K562 (cell line): ENCODE data around the gene CEBPE. TPM values are rescaled to one million over a fixed set of nuclear protein-coding genes. Genes with fewer than 3 reads are reported as not detected.

ENCODE experiments used
- ATAC-seq: fragments of 200-7000 bp; cut with Tn5 transposase; 3 replicates; pipeline ENCODE4 v1.9.1; 2020; ENCODE audit warnings: moderate library complexity
- BruUV-seq: library from RNA; stranded (reverse); fragments of 400-500 nt; replicated peaks from 2 replicates; lab custom pipeline; 2021; lab: Mats Ljungman, UMichigan
- CTCF ChIA-PET: fragments of 300-600 bp; formaldehyde crosslinking; extraction: SDS; loops from one replicate; lab custom pipeline; 2021; ENCODE audit warnings: low intra/inter-chr PET ratio; lab: Yijun Ruan, JAX
- POLR2A ChIA-PET: fragments of 300-600, 350-650 bp; sonication (Branson Sonifier 250); formaldehyde crosslinking; extraction: SDS; loops from one replicate; lab custom pipeline; 2021; ENCODE audit warnings: antibody characterized with exemption, inconsistent platforms; lab: Yijun Ruan, JAX
- DNase-seq, 4 experiments: peaks; one replicate each; pipeline versions ENCODE4 v3.0.0 to v3.0.0-alpha.2; 2011 to 2018; ENCODE audit warnings: low spot score in 3 of 4, mixed read lengths in 3 of 4; ENCODE audit errors: extremely low read depth in 1 of 4
- FAIRE-seq: peaks from 2 replicates; lab custom pipeline; 2011; peaks lifted over from hg19 to GRCh38; lab: Jason Lieb, UNC
- H2AFZ ChIP-seq: 2 replicates; pipeline ENCODE4 v1.6.0; 2011; ENCODE audit warnings: low read depth, low read length, control low read depth, inconsistent platforms
- H3K27ac ChIP-seq: fragments of 200-600 bp; 3 replicates; pipeline ENCODE4 v1.8.0; 2011; ENCODE audit warnings: low read depth, mild to moderate bottlenecking, control low read depth, inconsistent platforms, low read length, moderate library complexity, mixed read lengths; ENCODE audit errors: extremely low read depth
- H3K27me3 ChIP-seq, 2 experiments: fragments of 300-600 bp in 1 of 2; 2 replicates in 1 of 2; 3 replicates in 1 of 2; pipeline versions ENCODE4 v1.6.0 to v1.8.0; 2011; ENCODE audit warnings: inconsistent platforms in 2 of 2, low read length in 2 of 2, mild to moderate bottlenecking in 1 of 2, mixed read lengths in 1 of 2, moderate library complexity in 1 of 2; ENCODE audit not compliant: control insufficient read depth in 2 of 2, insufficient read depth in 2 of 2
- H3K36me3 ChIP-seq: fragments of 300-600 bp; 3 replicates; pipeline ENCODE4 v1.8.0; 2011; ENCODE audit warnings: mild to moderate bottlenecking, low read length, inconsistent platforms; ENCODE audit not compliant: control insufficient read depth, insufficient read depth
- H3K4me1 ChIP-seq, 2 experiments: fragments of 200-600 bp in 1 of 2; replicated peaks in 1 of 2; 2 replicates in 1 of 2; 3 replicates in 1 of 2; pipeline versions ENCODE4 v1.5.1 to v1.8.0; 2011; ENCODE audit warnings: inconsistent platforms in 2 of 2, low read length in 2 of 2, mild to moderate bottlenecking in 1 of 2, mixed read lengths in 1 of 2, moderate library complexity in 1 of 2; ENCODE audit not compliant: control insufficient read depth in 2 of 2, insufficient read depth in 2 of 2
- H3K4me2 ChIP-seq: 2 replicates; pipeline ENCODE4 v1.6.1; 2011; ENCODE audit warnings: low read length, control low read depth, inconsistent platforms, mixed read lengths; ENCODE audit not compliant: insufficient read depth
- H3K4me3 ChIP-seq: fragments of 200-600 bp; sonication (generic), shearing (Covaris generic); 2 replicates; pipeline ENCODE4 v1.5.1; 2016; ENCODE audit warnings: control low read depth, inconsistent platforms
- H3K79me2 ChIP-seq: fragments of 200-600 bp; 3 replicates; pipeline ENCODE4 v1.8.0; 2011; ENCODE audit warnings: low read length, inconsistent platforms; ENCODE audit not compliant: control insufficient read depth, insufficient read depth
- H3K9ac ChIP-seq, 2 experiments: 2 replicates each; pipeline versions ENCODE4 v1.6.0 to v1.6.1; 2011; ENCODE audit warnings: low read depth in 2 of 2, low read length in 2 of 2, control low read depth in 1 of 2, inconsistent platforms in 1 of 2, mild to moderate bottlenecking in 1 of 2, mixed read lengths in 1 of 2; ENCODE audit not compliant: insufficient read depth in 1 of 2
- H3K9me1 ChIP-seq: one replicate; pipeline ENCODE4 v1.6.0; 2011; ENCODE audit warnings: inconsistent platforms, mild to moderate bottlenecking, low read length, moderate library complexity; ENCODE audit not compliant: control insufficient read depth, insufficient read depth
- H3K9me3 ChIP-seq: replicated peaks from 2 replicates; pipeline ENCODE4 v1.5.1; 2011; ENCODE audit warnings: low read depth, low read length, inconsistent platforms; ENCODE audit not compliant: control insufficient read depth, insufficient read depth
- H4K20me1 ChIP-seq: replicated peaks from 2 replicates; pipeline ENCODE4 v1.6.1; 2011; ENCODE audit warnings: low read length, inconsistent platforms, mixed read lengths; ENCODE audit not compliant: control insufficient read depth, insufficient read depth
- ATF7 ChIP-seq: fragments of 450-650 bp; IDR thresholded peaks from 2 replicates; pipeline ENCODE4 v1.7.1; 2014; ENCODE audit warnings: mild to moderate bottlenecking, moderate library complexity
- BHLHE40 ChIP-seq: IDR thresholded peaks from 2 replicates; pipeline ENCODE4 v1.6.1; 2011; ENCODE audit warnings: low read length, improper control_type of control experiment
- CHAMP1 ChIP-seq: fragments of 450-650 bp; IDR thresholded peaks from 2 replicates; pipeline ENCODE4 v1.6.1; 2016; ENCODE audit warnings: mild to moderate bottlenecking
- CUX1 ChIP-seq: fragments of 200-800 bp; sonication (Bioruptor generic); IDR thresholded peaks from 2 replicates; pipeline ENCODE4 v1.6.1; 2016; ENCODE audit warnings: missing genetic modification characterization, missing compliant biosample characterization
- ETV1 ChIP-seq: fragments of 450-650 bp; conservative IDR thresholded peaks from 2 replicates; pipeline ENCODE4 v1.6.1; 2016; ENCODE audit warnings: missing genetic modification characterization, control low read depth, low read depth, missing compliant biosample characterization
- FUS ChIP-seq: fragments of 200-400 bp; formaldehyde crosslinking; optimal IDR thresholded peaks from 2 replicates; pipeline ENCODE3; 2017; ENCODE audit warnings: low read depth, low read length
- GATAD2A ChIP-seq: fragments of 450-650 bp; IDR thresholded peaks from 2 replicates; pipeline ENCODE4 v1.6.1; 2017
- JUND ChIP-seq, 2 experiments: IDR thresholded peaks; 2 replicates in 1 of 2; 3 replicates in 1 of 2; pipeline ENCODE4 v1.6.1; 2011; ENCODE audit warnings: borderline replicate concordance in 2 of 2, low read depth in 2 of 2, low read length in 2 of 2, improper control_type of control experiment in 1 of 2, missing biosample characterization in 1 of 2, missing genetic modification characterization in 1 of 2, missing genetic modification reagents in 1 of 2
- KDM1A ChIP-seq, 2 experiments: fragments of 450-650 bp; IDR thresholded peaks; 2 replicates each; pipeline ENCODE4 v1.6.1; 2016; ENCODE audit warnings: mild to moderate bottlenecking in 2 of 2
- MAFG ChIP-seq: fragments of 450-650 bp; conservative IDR thresholded peaks from 2 replicates; pipeline ENCODE4 v1.6.1; 2016; ENCODE audit warnings: missing genetic modification characterization, missing compliant biosample characterization
- NFIX ChIP-seq: fragments of 250-450 bp; sonication (Bioruptor Pico); IDR thresholded peaks from 2 replicates; pipeline ENCODE4 v1.4.0; 2020; ENCODE audit warnings: low read depth, mild to moderate bottlenecking, moderate library complexity
- SRSF9 ChIP-seq: fragments of 200-400 bp; formaldehyde crosslinking; IDR thresholded peaks from 2 replicates; pipeline ENCODE4 v1.6.1; 2017; ENCODE audit warnings: low read depth, low read length, borderline replicate concordance
- SUPT5H ChIP-seq: fragments of 450-650 bp; IDR thresholded peaks from 2 replicates; pipeline ENCODE4 v1.6.1; 2016
- TAF9B ChIP-seq: fragments of 450-650 bp; IDR thresholded peaks from 2 replicates; pipeline ENCODE4 v1.6.1; 2018; ENCODE audit warnings: mild to moderate bottlenecking; ENCODE audit not compliant: partially characterized antibody
- ZNF431 ChIP-seq: sonication (generic); formaldehyde crosslinking; IDR thresholded peaks from 2 replicates; pipeline ENCODE4 v1.8.0; 2022; ENCODE audit warnings: mild to moderate bottlenecking, missing genetic modification reagents
- WGBS: fragments of 100-300 bp; shearing (Covaris generic); methylation state at CpG from one replicate; pipeline ENCODE4 v1.1.6; 2016; ENCODE audit warnings: low coverage, mixed read lengths; ENCODE audit not compliant: insufficient coverage; ENCODE audit errors: missing lambda C conversion rate; 5-methylcytosine and 5-hydroxymethylcytosine counted together
- in situ Hi-C: fragments of 300-500 bp; cut with MboI; formaldehyde crosslinking; loops from 4 replicates; pipeline ENCODE4 v1.15.0; 2018; ENCODE audit warnings: inconsistent platforms, mixed read lengths
- intact Hi-C: fragments of 100-400 bp; cut with micrococcal nuclease; formaldehyde crosslinking; loops from 2 replicates; pipeline ENCODE4 v1.14.2; 2022
- polyA plus RNA-seq, 8 experiments: library from polyadenylated mRNA; depleted of rRNA in 4 of 8; stranded (reverse) in 5 of 8; unstranded in 3 of 8; fragments of >200 nt; fragmentation: Nextera tagmentation in 2 of 8; fragmentation: Illumina TruSeq in 1 of 8; extraction: Ambion mirVana in 2 of 8; extraction: Trizol in 1 of 8; gene quantifications; 2 replicates each; pipeline versions ENCODE4 v1.2.1 to v1.2.3, GENCODE V29; 2011 to 2014; ENCODE audit warnings: inconsistent platforms in 1 of 8, missing spikeins in 1 of 8
- total RNA-seq, 7 experiments: library from RNA; depleted of rRNA in 6 of 7; stranded (reverse); fragments of >200 nt in 6 of 7; fragmentation: Illumina TruSeq in 2 of 7; extraction: Trizol in 2 of 7; gene quantifications; 2 replicates each; pipeline versions ENCODE4 v1.2.1 to v1.2.3, GENCODE V29; 2011 to 2021; ENCODE audit warnings: low replicate concordance in 1 of 7

Gene CEBPE
- total and polyA plus RNA-seq, 9 of the 15 experiments (the other 6 are each of a cell fraction or from before 2014, with no cell fraction given) = 0.09 to 0.15 (median 0.13) TPM; not detected in 6

- Histone ChIP-seq H3K4me3 (no peak overlapping the region), H3K27ac (peak overlapping the region; percentile 57), H3K36me3 (no peaks in the 10 kb centered on the region), H3K27me3 (no peaks in the 10 kb centered on the region), H2AFZ (peak overlapping the region; percentile 84), H3K4me1 (peaks cover 39 to 49% of the 10 kb centered on the region in 2 experiments), H3K9me1 (no peaks in the 10 kb centered on the region), H4K20me1 (no peaks in the 10 kb centered on the region), H3K9me3 (no peaks in the 10 kb centered on the region), H3K4me2 (peak overlapping the region; percentile 60), H3K9ac (peak overlapping the region; percentile 48 to 70; a peak in 3 of 4 replicates), H3K79me2 (peaks cover 5% of the 10 kb centered on the region; the same call in 2 of the 3 replicates)
- peak; percentile 89 for FAIRE-seq
- BruUV-seq = no TSS peak
- CTCF ChIA-PET = interaction anchor here (0.9 kb wide), 1 partner anchor 35 kb away, joined by 3 read pairs; no protein-coding TSS in a partner anchor
- DNase-seq = peak; percentile 45 to 78 (median 58)
- 8% methylated on average over 9 of the region's 10 CpGs for WGBS
- POLR2A ChIA-PET = interaction anchor here (0.6 to 1.5 kb wide), 4 partner anchors 9 to 21 kb away, joined by 3 to 6 read pairs (median 4); no protein-coding TSS in a partner anchor
- peak; percentile 68 for ATAC-seq
- in situ Hi-C loops (no loop called here), intact Hi-C loops (no loop called here)
- TF ChIP-seq BHLHE40 = 0 out of 2 replicates have a peak, but pooled peaks have one; percentile 5
- no peak for TF ChIP-seq CHAMP1
- peak; percentile 62; the same call in 1 of the 2 replicates for TF ChIP-seq JUND (IDR thresholded peaks at IDR 0.05; ENCODE audit: borderline replicate concordance, low read depth, low read length)
- peak; percentile 64; the same call in 2 of the 3 replicates for TF ChIP-seq JUND (tag; IDR thresholded peaks at IDR 0.05; ENCODE audit: borderline replicate concordance, low read depth, low read length)
- TF ChIP-seq FUS = no peak
- peak; percentile 93 for TF ChIP-seq GATAD2A
- peak; percentile 99 for TF ChIP-seq MAFG (tag)
- TF ChIP-seq ATF7 = no peak
- TF ChIP-seq SRSF9 = no peak
- no peak for TF ChIP-seq SUPT5H
- TF ChIP-seq ETV1 (tag) = peak; percentile 74
- TF ChIP-seq CUX1 (CRISPR knock-in tag) = no peak
- peak; percentile 73 for TF ChIP-seq TAF9B
- TF ChIP-seq NFIX (CRISPR knock-in tag) = no peak
- peak; percentile 39 to 51; a peak in 2 of 4 replicates for TF ChIP-seq KDM1A (IDR thresholded peaks at IDR 0.05)
- TF ChIP-seq ZNF431 (CRISPR knock-in tag) = no peak
These were observed 36.0 kb upstream of the CEBPE start for GRCh38 chr14:23154964-23155587.
